GM23248 (cell line): Measurements from ENCODE around the gene RPL13A. TPM values are rescaled to one million over a fixed set of nuclear protein-coding genes. Genes with fewer than 3 reads are reported as not detected.
A peak's percentile ranks its signal among the peaks of the same experiment; 100 is the strongest.

Experiments
- DNase-seq: peaks from one replicate; pipeline ENCODE4 v3.0.0-alpha.2; 2015
- H2AFZ ChIP-seq: fragments of 200-600 bp; sonication (generic); 2 replicates; pipeline ENCODE4 v1.6.1; 2016; ENCODE audit warnings: antibody characterized with exemption
- H3F3A ChIP-seq: fragments of 200-600 bp; sonication (generic); 2 replicates; pipeline ENCODE4 v1.6.1; 2016; ENCODE audit warnings: mild to moderate bottlenecking, antibody characterized with exemption, mixed run types; ENCODE audit not compliant: insufficient read depth
- H3K27ac ChIP-seq: fragments of 200-600 bp; sonication (generic); 2 replicates; pipeline ENCODE4 v1.5.1; 2016; ENCODE audit warnings: mild to moderate bottlenecking
- H3K27me3 ChIP-seq: fragments of 200-600 bp; sonication (generic); replicated peaks from 2 replicates; pipeline ENCODE4 v1.6.1; 2016; ENCODE audit warnings: mild to moderate bottlenecking; ENCODE audit not compliant: insufficient read depth
- H3K36me3 ChIP-seq: fragments of 200-600 bp; sonication (generic); 2 replicates; pipeline ENCODE4 v1.6.1; 2016; ENCODE audit warnings: low read depth, mild to moderate bottlenecking
- H3K4me1 ChIP-seq: fragments of 200-600 bp; sonication (generic); 2 replicates; pipeline ENCODE4 v1.6.1; 2016; ENCODE audit warnings: mild to moderate bottlenecking; ENCODE audit not compliant: insufficient read depth
- H3K4me2 ChIP-seq: fragments of 200-600 bp; sonication (generic); one replicate; pipeline ENCODE4 v1.6.1; 2016; ENCODE audit warnings: mild to moderate bottlenecking; ENCODE audit not compliant: unreplicated experiment
- H3K4me3 ChIP-seq: fragments of 200-600 bp; sonication (generic); 2 replicates; pipeline ENCODE4 v1.5.1; 2016; ENCODE audit warnings: mild to moderate bottlenecking
- H3K79me2 ChIP-seq: fragments of 200-600 bp; sonication (generic); 2 replicates; pipeline ENCODE4 v1.6.1; 2016; ENCODE audit warnings: mild to moderate bottlenecking; ENCODE audit not compliant: insufficient read depth
- H3K9ac ChIP-seq: fragments of 200-600 bp; sonication (generic); 2 replicates; pipeline ENCODE4 v1.6.1; 2016; ENCODE audit warnings: mild to moderate bottlenecking
- H3K9me2 ChIP-seq: fragments of 200-600 bp; sonication (generic); 2 replicates; pipeline ENCODE4 v1.6.1; 2016; ENCODE audit warnings: mixed run types, mild to moderate bottlenecking, moderate library complexity; ENCODE audit not compliant: insufficient read depth
- H3K9me3 ChIP-seq: fragments of 200-600 bp; sonication (generic); one replicate; pipeline ENCODE4 v1.6.1; 2017; ENCODE audit warnings: low read depth
- H4K20me1 ChIP-seq: fragments of 200-600 bp; sonication (generic); 2 replicates; pipeline ENCODE4 v1.6.0; 2016; ENCODE audit not compliant: insufficient read depth
- EZH2 ChIP-seq: fragments of 200-600 bp; sonication (generic); IDR thresholded peaks from 2 replicates; pipeline ENCODE4 v1.6.1; 2018; ENCODE audit warnings: antibody characterized with exemption, mild to moderate bottlenecking; ENCODE audit not compliant: insufficient read depth, poor library complexity, severe bottlenecking
- EZH2phosphoT487 ChIP-seq: fragments of 200-600 bp; sonication (generic); IDR thresholded peaks from 2 replicates; pipeline ENCODE4 v1.6.1; 2018; ENCODE audit warnings: antibody characterized with exemption, moderate library complexity, mild to moderate bottlenecking, low read depth; ENCODE audit not compliant: insufficient read depth
- WGBS, 2 experiments: methylation state at CpG; one replicate each; pipeline ENCODE4 v1.1.6; 2015 to 2017; ENCODE audit warnings: low lambda C conversion rate in 2 of 2, low coverage in 1 of 2; ENCODE audit errors: missing lambda C conversion rate in 2 of 2; 5-methylcytosine and 5-hydroxymethylcytosine counted together
- in situ Hi-C: fragments of 300-500 bp; cut with MboI; formaldehyde crosslinking; loops from 2 replicates; pipeline ENCODE4 v1.15.0; 2020
- polyA plus RNA-seq: library from polyadenylated mRNA; unstranded; fragments of >200 nt; fragmentation: Nextera tagmentation; extraction: Ambion mirVana; gene quantifications from 2 replicates; pipeline ENCODE4 v1.2.1, GENCODE V29; 2016
- total RNA-seq: library from RNA; depleted of rRNA; stranded (reverse); fragments of >200 nt; shearing (Covaris generic); gene quantifications from 2 replicates; pipeline ENCODE4 v1.2.3, GENCODE V29; 2014

The RPL13A gene
- total and polyA plus RNA-seq, 2 experiments from 2014 or later = 893 to 2,272 TPM

GRCh38 chr19:49506575-49507105 is 19.2 kb downstream of the RPL13A start:
- Histone ChIP-seq H3K4me1 (peaks cover under 1% of the 10 kb centered on the region), H3K79me2 (no peaks in the 10 kb centered on the region), H3K4me2 (no peak overlapping the region), H3K36me3 (no peaks in the 10 kb centered on the region), H3K9me2 (no peaks in the 10 kb centered on the region), H2AFZ (no peak overlapping the region), H4K20me1 (no peaks in the 10 kb centered on the region), H3K27ac (no peak overlapping the region), H3F3A (peaks cover 20% of the 10 kb centered on the region), H3K4me3 (no peak overlapping the region), H3K9ac (no peak overlapping the region), H3K27me3 (no peaks in the 10 kb centered on the region), H3K9me3 (no peaks in the 10 kb centered on the region)
- TF ChIP-seq EZH2 = no peak
- in situ Hi-C loops = no loop called here
- WGBS, 2 experiments = 28 to 35% methylated on average over 6 to 8 of the region's 8 CpGs
- peak; percentile 57 for DNase-seq

GRCh38 chr19:49507803-49508494 is 20.5 kb downstream of the RPL13A start:
- in situ Hi-C loops = no loop called here
- H3K4me2 ChIP-seq = no peak overlapping the region
- no peaks in the 10 kb centered on the region for H3K27me3 ChIP-seq
- no peak overlapping the region for H2AFZ ChIP-seq
- no peak overlapping the region for H3K4me3 ChIP-seq
- H3K79me2 ChIP-seq = no peaks in the 10 kb centered on the region
- TF ChIP-seq EZH2phosphoT487 (no peak), EZH2 (no peak)
- DNase-seq = no peak
- no peaks in the 10 kb centered on the region for H3K9me3 ChIP-seq
- H4K20me1 ChIP-seq = no peaks in the 10 kb centered on the region
- H3K9me2 ChIP-seq = no peaks in the 10 kb centered on the region
- H3K9ac ChIP-seq = no peak overlapping the region
- no peak overlapping the region for H3K27ac ChIP-seq
- H3F3A ChIP-seq = peaks cover 11% of the 10 kb centered on the region; the same call in 1 of the 2 replicates
- peaks cover 8% of the 10 kb centered on the region for H3K4me1 ChIP-seq
- H3K36me3 ChIP-seq = no peaks in the 10 kb centered on the region
- WGBS, 2 experiments = 79 to 82% methylated on average over 12 of the region's 12 CpGs

- TF ChIP-seq EZH2 = no peak
- TF ChIP-seq EZH2phosphoT487 = no peak
- Histone ChIP-seq H2AFZ (peak overlapping the region; percentile 94), H4K20me1 (no peaks in the 10 kb centered on the region), H3K4me2 (peak overlapping the region; percentile 87), H3K36me3 (no peaks in the 10 kb centered on the region), H3K27ac (no peak overlapping the region), H3K4me3 (peak overlapping the region; percentile 73), H3K9me3 (no peaks in the 10 kb centered on the region), H3K79me2 (no peaks in the 10 kb centered on the region), H3K4me1 (peaks cover 8% of the 10 kb centered on the region), H3K27me3 (no peaks in the 10 kb centered on the region), H3K9ac (peak overlapping the region; percentile 83), H3F3A (peaks cover 10% of the 10 kb centered on the region; the same call in 1 of the 2 replicates), H3K9me2 (no peaks in the 10 kb centered on the region)
- WGBS, 2 experiments = 0 to 2% methylated on average over 8 to 40 of the region's 50 CpGs
- DNase-seq = peak; percentile 47
- in situ Hi-C loops = no loop called here
Observed at GRCh38 chr19:49512970-49513745, 25.8 kb downstream of the RPL13A start.

- TF ChIP-seq EZH2 (no peak), EZH2phosphoT487 (no peak)
- WGBS, 2 experiments = 53 to 56% methylated on average over 11 to 12 of the region's 12 CpGs
- Histone ChIP-seq H3K9me3 (no peaks in the 10 kb centered on the region), H3K79me2 (no peaks in the 10 kb centered on the region), H3K9me2 (no peaks in the 10 kb centered on the region), H3K36me3 (no peaks in the 10 kb centered on the region), H3K9ac (peak overlapping the region; percentile 83), H4K20me1 (no peaks in the 10 kb centered on the region), H3K4me3 (no peak overlapping the region), H3K27me3 (no peaks in the 10 kb centered on the region), H3K4me2 (peak overlapping the region; percentile 87), H2AFZ (no peak overlapping the region), H3F3A (peaks cover 10% of the 10 kb centered on the region; the same call in 1 of the 2 replicates), H3K27ac (no peak overlapping the region), H3K4me1 (peaks cover 8% of the 10 kb centered on the region)
- DNase-seq = no peak
- in situ Hi-C loops = no loop called here
Observed at GRCh38 chr19:49513746-49514118, 26.3 kb downstream of the RPL13A start.
